ENCODE results near the gene BACH2.
A peak's percentile ranks its signal among the peaks of the same experiment; 100 is the strongest.
"Not testable (repeated sequence)": the region's sequence is repeated elsewhere in the genome, so short reads cannot be mapped to it uniquely, and the experiment has no call there.

BACH2 gene

GRCh38 chr6:90298459-90299053, 1.9 kb upstream of the BACH2 start:
- DNase-seq = no peak

- DNase-seq = no peak
Measured at GRCh38 chr6:90297867-90298381, 1.3 kb upstream of the BACH2 start.

DNA sequence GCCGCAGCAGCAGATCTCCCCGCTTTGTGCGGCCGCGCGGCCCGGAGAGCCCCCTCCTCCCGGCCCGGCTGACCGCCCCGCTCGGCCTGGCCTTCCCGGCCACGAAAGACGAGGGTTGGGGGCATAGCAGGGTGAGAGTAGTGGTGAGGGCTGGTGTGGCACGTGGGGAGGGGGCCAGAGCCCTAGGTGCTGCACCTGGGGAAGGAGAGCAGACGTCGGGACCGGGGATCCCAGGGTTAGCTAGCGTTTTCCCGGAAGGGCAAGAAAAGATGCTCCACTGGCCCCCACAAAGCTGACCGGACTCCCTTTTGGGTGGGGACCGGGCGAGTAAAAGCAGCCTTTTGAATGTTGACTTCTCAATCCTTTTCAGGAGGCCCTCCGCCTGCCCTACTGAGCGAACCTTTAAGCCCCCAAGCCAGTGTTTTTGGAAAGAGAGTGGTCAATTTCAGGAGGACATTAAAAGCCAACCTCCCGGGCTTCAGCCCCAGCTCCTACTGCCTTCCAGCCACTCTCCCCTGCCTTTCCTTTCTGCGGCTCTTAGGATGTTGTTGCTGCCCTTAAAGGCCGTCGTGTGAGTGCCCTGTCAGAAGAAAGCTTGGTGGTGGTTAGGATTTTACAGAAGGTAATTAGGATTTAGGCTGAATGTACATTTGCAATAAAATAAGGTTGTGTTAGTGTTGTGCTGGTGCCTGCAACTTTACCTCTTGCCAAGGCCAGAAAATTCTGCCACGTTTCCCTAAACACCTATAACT, 648 bp upstream of the BACH2 start:
- no peak for DNase-seq

DNA sequence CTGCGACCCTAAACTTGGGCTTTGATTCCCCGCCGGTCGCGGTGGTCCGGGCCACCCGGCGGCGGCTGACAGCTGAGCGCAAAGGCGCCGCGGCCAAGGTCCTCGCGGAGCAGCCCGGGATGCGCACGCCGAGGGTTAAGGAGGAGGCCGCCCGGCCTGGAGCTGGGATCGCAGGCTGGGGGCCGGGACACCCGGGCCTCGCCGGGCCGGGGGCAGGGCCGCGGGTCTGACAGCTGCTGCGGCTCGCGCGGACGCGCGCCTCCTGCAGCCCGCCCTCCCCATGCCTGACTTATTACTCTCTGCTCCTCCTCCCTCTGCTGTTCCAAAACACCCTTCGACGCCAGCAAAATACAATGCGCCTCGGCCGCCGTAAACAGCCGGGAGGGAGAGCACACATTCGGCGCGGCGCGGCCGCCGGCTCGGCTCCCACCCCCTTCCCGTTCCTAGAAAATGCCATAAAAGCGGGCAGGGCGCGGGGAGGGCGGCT, 746 bp downstream of the BACH2 start:
- peak; percentile 72 for DNase-seq

DNA sequence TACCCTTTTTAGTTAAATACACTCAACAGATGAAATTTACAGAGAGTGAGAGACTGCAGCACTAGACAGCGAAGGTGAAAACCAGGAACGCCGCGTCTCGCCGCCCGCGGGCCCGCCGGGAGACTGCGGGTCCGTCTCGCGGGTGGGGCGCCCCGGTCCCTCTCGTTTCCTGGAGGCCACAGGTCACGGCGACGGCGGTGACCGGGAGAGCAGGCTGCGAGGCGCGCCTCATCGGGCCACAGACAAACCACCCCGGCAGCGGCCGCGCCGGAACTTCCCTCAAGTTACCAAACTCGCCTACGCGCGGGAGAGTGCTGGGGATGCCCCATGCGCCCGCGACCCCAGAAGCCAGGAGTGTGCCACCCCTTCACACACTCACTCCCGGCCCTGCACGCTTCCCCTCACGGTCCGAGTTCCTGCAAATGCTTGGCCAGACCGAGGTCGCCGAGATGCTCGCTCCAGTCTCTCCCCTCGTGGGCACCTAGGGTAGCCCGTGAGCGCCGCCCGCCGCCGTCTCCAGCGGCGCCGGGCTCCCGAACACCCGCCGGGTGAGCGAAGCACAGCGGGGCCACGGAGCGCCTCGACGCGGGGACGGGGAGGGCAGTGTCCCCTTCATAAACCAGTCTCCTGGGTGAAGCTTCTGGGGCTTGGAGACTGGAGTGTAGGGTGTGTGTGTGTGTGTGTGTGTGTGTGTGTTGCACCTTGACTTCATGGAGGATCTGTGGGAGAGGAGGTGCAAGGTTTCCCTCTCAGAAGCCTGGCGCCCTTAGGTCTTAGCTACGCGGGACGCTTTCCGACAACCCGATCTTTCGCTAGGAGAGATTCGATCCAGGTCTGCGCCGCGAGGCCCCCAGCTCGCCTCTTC, 1.4 kb downstream of the BACH2 start:
- DNase-seq = peak; percentile 79

GRCh38 chr6:90294614-90294988, 2.0 kb downstream of the BACH2 start:
- DNase-seq = peak; percentile 57

GRCh38 chr6:90294008-90294511, 2.6 kb downstream of the BACH2 start:
- no peak for DNase-seq

DNA sequence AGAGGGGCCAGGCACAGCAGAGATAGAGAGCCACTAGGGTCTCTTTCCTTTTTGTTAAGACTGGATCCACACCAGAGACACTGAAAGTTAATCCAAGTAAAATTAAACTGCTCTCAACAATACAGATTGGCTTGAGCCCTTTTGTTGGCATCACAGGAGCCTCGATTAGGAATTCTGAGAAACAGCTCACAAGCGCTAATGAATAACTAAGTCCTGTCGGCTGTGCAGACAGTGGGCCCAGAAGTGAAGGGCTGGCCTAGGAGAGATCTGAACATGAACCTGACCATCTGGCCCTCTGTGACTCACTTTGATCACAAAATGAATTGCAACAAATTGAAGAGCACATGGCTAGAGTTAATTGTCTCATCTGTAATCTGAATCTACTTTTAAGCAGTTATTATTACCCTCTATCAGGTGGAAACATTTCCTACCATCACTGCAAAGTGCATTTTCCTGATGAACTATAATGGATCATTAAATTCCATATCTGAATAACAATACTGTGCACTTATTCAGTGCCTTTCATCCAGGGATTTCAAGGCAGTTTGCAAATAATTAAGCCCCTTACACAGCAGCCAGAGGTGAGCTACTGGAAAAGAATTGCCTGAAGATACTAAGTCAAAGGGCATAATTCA, 3.2 kb downstream of the BACH2 start:
- no peak for DNase-seq

- DNase-seq = no peak
Measured at GRCh38 chr6:90291565-90291964, 5.1 kb downstream of the BACH2 start.

GRCh38 chr6:90290811-90291420, 5.7 kb downstream of the BACH2 start:
- DNase-seq = no peak

DNA sequence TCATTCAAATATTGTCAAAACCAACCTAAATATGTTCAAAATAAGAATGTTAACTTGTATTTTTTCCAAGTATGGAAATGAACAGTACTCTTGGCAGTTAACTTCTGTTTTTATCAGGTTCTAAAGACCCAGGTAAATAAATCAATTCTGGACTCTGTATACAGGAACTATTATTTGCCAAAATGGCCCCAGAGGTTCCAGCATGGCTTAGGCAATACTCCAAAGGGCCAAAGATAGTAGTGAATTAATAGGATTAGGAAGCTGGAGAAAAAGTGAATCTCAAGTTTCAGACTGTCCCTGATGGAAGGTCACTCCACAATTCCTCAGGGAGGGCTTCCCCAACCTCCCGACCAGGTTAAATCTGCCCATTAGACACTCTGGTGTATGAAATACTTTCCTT, 6.7 kb downstream of the BACH2 start:
- DNase-seq = no peak

- no peak for DNase-seq
Measured at GRCh38 chr6:90288404-90288803, 8.2 kb downstream of the BACH2 start.

DNA sequence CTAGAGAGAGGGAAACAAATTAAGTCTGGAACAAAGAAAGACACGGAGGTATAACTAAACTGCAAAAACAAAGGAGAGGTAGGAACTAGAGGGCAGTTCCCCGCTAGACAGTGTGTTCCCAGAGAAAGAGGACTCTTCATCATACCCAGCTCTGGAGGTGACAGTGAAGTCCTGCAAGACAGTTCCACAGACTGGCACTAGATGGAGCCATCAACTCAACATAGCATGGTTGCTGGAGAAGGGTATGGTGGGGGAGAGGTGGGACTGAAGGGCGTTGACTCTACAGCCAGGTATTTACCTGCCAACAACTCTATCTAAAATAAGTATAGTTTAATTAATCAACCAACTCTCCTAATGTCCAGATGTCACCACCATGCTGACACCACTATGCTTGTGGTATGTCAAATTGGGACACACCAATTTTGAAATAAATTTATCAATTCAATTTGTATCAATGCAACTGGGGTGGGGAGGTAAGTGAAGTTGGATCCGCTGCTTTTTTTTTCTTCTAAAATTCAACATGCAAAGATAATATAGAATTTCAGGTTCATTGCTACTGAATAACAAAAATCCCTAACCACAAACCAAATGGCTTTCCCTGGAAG, 9.7 kb downstream of the BACH2 start:
- DNase-seq = peak; percentile 74

- DNase-seq = peak; percentile 46
Measured at GRCh38 chr6:90285611-90286381, 10.8 kb downstream of the BACH2 start.

GRCh38 chr6:90285042-90285481, 11.6 kb downstream of the BACH2 start:
- DNase-seq = no peak

- DNase-seq = peak; percentile 61
Measured at GRCh38 chr6:90284236-90285041, 12.2 kb downstream of the BACH2 start.

GRCh38 chr6:90282265-90282664, 14.4 kb downstream of the BACH2 start:
- DNase-seq = not testable (repeated sequence)

GRCh38 chr6:90278129-90278528, 18.5 kb downstream of the BACH2 start:
- no peak for DNase-seq

GRCh38 chr6:90277302-90278011, 19.2 kb downstream of the BACH2 start:
- no peak for DNase-seq

All from activated naive CD4-positive, alpha-beta T cell treated with anti-CD3 and anti-CD28 coated beads, Interleukin-2, amount 50 U/mL, for 16 hours (primary cell).